Activated CD8-positive, alpha-beta memory T cell treated with anti-CD3 and anti-CD28 coated beads, Interleukin-2, amount 50 U/mL, for 48 hours (primary cell): ENCODE results near the gene GH2.
"Not testable (repeated sequence)": the region's sequence is repeated elsewhere in the genome, so short reads cannot be mapped to it uniquely, and the experiment has no call there.

Experiments
- DNase-seq: peaks from one replicate; pipeline ENCODE4 v3.0.0-alpha.2; 2020

Gene GH2

DNA sequence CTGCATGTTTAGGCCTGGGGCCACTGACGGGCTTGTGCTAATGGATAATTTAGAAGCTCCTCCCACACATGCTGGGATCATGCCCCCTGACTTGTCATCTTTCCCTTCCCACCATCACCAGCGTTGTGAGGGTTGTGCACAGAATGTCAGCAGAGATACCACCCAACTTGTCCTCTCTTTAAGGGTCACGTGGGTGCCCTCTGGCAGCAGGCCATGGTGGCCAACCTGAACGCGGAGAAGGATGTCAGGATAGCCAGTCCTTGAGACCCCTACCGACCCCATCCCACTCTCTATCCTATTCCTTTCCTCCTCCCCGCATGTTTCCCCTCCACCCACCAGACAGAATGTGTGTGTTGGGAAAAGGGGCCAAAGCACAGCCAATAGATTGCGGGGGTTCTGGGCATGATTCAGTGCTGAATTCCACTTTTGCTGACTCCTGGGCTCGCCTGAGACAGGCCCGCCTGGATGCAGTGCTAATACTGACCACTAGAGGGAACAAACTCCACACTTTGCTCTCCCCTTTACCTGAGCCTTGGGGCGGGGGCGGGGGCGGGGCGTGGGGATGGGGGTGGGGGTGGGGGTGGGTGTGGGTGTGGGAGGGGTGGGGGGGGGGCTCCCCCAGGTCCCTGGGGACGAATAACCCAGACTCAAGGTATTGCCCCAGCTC, at the start of gene GH2:
GH2 (minus strand) TSS at position 10 of the 667 bp plus-strand sequence. CDS start 143 bp downstream, outside the sequence.
- peak; percentile 79 for DNase-seq

DNA sequence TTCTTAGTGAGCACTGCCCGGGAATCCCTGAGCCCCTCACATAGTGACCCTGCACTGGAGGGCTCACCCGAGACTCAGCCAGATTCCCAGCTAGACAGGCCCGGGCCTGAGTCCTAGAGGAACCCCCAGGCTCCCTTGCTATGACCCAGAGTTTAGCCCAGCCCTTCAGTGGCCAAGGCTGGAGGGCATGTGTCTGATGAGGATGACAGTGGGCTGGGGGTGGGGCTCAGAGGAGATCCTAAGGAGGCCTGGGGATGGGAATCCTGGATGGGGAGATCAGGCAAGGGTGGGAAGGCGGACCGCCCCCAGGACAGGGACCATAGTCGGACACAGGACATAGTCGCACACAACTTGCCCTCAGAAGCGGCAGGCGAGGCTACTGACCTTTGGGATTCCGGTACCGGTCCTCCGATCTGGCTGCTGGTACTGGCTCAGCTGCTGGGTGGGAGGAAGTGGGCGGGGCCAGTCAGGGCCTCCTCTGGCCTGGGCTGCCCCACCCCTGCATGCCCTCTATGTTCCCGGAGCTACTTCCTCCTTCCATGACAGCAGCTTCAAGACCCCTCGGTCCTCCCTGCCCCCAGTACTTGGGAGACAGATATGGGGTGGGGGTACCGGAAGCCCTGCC, 49.3 kb upstream of the GH2 start:
- DNase-seq = peak; percentile 77

DNA sequence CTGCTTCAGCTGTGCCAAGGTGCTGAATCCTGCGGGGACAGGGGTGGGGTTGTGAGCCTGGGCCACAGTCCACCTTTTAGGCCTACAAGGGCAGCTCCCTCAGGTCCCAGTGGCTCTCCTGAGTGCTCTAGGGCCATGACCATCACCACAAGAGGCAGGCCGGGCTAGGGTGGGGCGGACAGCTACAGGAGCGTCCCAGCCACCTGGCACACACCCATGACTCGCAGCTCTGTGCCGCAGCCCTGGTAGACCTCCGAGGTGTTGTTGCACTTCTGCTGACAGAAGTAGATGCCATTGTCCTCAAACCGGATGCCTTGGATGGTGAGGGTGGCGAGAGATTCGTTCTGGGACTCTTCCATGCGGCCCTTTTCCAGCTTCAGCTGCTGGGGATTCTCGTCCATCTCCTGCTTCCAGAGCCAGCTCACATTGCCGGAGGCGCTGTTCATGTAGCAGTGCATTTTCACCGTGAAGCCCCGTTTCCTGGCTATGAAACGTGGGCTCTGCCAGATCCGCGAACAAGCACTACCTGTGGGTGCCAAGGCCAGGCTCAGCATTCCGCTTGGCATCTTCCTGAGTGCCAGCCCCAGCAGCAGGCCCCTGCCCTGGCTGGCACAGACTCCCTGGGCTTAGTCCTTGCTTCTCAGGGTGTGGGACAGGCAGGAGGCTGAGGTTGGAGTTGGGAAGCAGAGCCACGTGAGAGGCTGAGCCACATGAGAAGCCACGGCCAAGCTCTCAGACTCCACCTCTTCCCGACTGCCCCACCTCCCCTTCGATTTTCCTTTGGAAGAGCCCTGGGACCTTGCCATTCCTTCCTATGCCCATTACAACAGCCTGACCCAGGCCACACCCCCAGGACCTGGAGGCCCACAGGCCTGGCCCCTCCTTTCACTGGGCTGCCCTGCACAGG, 48.4 kb upstream of the GH2 start:
- no peak for DNase-seq

DNA sequence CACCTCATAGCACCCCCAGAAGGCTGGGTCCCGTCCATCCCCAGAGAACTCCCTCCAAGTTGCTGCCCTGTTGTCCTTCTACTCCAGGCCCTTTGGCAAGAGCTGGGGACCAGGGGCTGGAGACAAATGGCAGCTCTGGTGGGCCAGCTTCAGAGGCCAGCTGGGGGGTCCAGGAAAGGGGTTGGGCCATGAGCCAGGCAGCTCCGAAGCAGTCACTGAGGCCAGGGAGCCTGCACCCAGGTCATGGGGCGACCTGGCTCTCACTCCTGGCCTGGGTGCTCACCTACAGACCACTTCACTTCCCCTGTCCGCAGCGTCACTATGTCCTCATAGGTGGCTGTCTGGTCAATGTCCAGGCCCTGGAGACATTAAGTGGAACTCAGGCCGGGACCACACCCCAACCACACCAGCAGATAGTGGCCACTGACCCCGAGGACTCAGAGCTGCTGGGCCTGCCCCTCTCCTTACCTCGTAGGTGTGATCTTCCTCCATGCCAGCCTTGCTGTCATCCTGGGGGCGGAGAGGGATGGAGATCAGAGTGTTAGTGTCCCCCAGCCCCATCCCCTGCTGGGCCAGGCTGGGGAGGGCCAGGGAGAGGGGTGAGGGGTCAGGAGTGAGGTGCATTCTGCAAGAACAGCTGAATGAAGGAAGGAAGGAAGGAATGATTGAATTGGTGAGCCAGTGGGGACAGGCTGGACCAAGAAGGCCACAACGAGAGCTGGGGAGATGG, 47.4 kb upstream of the GH2 start:
- DNase-seq = no peak

DNA sequence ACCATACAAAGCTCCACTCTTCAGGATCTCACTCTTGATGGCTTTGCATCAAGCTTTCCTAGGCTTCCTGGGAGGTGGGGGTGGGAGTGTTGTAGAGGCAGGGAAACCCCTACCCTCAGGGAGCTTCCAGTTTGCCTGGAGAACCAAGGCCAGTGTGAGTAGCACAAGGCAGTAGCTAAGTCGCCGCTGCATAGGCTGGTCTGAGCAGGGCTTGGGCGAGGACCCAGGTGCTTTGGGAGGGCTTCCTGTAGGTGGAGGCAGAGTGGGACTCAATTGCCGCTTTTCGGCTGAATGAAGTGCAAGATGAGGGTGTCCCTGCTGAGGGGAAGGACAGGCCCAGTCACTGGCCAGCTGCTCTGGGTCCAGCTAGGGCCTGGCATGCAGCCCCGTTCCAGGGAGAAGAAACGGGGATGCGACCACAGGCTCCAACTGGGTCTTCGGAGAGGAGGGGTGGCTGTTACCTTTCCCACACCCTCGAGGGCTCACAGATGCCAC, 46.5 kb upstream of the GH2 start:
- no peak for DNase-seq

DNA sequence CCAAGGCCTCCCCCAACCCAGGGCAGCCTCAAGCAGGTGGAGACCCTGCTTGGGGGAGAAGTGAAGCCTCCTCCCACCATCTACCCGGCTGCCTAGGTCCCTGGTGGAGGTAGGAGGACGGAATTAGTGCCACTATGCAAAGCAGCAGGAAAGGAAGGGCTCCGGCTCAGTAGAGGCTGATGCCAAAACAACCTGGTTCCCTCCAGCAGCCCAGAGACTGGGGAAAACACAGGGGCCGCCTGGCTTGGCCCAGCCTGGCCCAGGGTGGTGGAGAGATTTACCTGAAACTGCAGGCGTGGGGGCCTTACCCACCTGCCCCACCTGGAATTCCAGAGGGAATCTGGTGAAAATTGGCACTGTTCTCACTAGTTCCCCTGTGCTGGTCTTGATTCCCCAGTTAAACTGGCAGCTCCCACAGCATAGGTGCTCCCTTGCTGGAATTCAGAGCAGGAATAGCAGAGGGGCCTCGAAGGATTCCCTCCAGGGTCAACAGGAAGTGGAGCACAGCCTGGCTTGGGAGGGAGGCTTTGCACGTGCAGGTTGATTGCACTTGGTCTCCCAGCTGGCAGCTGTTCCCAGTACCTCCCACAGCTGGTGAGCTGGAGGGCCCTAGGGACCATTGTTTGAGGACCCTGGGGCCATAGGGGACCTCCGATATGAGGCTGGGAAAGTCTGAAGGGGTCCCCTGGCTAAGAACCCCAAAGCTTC, 45.9 kb upstream of the GH2 start:
- no peak for DNase-seq

DNA sequence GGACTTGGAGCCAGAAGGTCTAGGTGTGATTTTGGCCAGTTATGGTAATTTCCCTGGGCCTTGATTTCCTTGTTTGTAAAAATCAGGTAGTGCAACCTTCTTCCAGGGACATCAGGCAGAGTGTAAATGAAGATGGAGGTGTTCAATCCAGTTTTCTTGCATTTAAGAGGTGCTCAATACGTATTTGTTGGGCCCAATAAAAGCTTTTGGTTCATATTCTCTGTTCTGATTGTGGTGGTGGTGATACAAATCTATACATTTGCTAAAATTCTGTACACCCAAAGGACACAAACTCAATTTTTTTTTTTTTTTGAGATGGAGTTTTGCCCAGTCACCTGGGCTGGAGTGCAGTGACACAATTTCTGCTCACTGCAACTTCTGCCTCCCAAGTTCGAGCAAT, 44.4 kb upstream of the GH2 start:
- DNase-seq = no peak

DNA sequence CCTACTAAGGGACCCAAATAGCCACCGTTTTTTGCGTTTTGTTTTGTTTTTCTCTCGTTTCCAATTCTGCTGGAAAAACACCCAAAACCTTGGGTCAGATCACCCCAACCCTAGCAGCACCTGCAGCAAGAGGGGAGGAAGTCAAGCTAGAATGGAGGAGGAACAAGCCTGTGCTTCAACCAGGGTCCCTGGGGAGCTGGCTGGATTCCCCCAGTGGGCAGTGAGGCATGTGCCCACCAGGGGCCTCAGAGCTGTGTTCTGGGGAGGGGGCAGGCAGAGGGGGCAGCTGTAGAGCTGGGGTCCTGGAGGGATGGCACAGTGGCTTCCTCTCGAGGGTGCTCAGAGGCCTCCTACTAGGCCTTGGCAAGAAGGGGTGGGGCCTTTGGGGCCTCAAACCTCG, 43.9 kb upstream of the GH2 start:
- DNase-seq = no peak

DNA sequence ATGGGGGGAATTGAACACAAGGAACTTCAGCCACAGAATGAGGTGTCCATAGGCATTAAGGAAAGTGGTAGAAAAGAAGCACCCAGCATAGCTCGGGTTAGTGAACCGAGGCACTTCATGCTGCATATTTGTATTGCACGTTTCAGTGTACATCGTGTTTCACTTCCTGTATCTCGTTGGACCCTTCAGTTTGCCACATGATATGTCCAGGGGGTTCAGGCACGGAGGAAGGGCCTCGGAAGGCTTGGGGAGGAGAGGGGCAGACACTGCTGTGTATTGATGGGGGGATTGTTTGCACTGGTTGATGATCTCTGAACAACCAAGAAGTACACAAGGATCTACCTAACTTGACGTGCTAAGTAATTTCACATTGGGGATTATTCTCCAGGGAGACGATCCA, 40.7 kb upstream of the GH2 start:
- not testable (repeated sequence) for DNase-seq

DNA sequence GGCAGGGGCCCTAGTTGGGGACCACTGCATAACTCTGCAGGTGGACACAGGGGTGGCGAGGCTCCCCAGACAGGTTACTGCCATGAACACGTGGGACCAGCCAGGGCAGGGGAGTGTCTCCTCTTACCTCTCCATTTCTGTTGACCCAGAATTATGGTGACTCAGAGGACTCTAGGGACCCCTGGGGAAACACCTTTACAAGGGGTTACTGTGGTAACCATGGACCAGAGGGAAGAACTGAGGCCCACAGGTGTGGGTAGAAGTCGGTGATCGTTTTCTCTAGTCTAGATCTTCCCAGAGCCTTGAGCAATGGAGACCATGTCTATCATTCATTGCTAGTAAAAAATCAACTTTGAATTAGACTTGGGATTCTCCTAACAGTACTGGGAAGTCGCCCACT, 39.0 kb upstream of the GH2 start:
- DNase-seq = not testable (repeated sequence)

DNA sequence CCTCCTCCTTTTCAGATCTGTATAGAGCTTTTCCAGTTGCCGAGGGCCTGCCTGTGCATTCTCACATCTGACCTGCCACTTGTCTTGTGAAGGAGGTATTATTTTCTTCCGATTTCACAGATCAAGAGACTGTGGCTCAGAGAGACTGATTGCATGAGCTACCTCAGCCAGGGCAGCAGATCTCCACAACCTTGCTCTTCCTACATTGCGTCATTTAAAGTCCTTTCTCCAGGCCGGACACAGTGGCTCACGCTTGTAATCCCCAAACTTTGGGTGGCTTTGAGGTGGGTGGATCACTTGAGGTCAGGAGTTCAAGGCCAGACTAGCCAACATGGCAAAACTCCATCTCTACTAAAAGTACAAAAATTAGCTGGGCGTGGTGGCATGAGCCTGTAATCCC, 38.3 kb upstream of the GH2 start:
- DNase-seq = not testable (repeated sequence)

DNA sequence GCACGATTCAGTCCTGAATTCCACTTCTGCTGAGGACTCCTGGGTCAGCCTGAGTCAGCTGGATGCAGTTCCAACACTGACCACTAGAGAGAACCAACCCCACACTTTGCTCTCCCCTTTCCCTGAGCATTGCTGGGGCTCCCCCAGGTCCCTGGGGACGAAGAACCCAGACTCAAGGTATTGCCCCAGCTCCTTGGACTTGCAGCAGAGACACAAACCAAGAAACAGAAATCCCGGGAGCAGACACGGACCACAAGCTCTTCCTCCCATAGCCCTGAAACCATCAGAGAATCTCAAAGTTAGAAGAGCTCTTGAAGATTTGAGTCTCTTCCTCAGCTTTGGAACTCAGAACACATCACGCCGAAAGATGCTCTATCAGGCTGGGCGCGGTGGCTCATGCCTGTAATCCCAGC, 37.6 kb upstream of the GH2 start:
- DNase-seq = peak; percentile 83

DNA sequence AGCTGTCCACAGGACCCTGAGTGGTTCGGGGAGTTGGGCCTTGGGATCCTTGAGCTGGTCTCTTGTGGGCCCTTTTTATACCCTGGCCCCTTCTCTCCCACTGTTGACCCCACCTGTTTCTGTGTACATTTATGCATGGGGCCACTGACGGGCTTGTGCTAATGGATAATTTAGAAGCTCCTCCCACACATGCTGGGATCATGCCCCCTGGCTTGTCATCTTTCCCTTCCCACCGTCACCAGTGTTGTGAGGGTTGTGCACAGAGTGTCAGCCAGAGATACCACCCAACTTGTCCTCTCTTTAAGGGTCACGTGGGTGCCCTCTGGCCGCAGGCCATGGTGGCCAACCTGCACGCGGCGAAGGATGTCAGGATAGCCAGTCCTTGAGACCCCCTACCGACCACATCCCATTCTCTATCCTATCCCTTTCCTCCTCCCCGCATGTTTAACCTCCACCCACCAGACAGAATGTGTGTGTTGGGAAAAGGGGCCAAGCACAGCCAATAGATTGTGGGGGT, 37.1 kb upstream of the GH2 start, which contains the start of gene GH1:
GH1 (minus strand) TSS at position 51 of the 517 bp plus-strand sequence. CDS start 63 bp downstream, outside the sequence.
- DNase-seq = not testable (repeated sequence)

DNA sequence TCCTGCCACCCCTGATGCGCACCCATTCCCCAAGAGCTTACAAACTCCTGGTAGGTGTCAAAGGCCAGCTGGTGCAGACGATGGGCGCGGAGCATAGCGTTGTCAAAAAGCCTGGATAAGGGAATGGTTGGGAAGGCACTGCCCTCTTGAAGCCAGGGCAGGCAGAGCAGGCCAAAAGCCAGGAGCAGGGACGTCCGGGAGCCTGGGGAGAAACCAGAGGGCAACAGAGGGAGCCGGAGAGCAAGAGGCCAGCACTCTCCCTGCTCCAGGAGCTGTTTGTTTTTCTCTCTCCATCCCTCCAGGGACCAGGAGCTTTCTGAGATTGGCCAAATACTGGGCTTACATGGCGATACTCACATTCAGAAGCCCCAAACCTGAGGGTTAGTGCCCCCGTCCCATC, 36.6 kb upstream of the GH2 start:
- DNase-seq = no peak

DNA sequence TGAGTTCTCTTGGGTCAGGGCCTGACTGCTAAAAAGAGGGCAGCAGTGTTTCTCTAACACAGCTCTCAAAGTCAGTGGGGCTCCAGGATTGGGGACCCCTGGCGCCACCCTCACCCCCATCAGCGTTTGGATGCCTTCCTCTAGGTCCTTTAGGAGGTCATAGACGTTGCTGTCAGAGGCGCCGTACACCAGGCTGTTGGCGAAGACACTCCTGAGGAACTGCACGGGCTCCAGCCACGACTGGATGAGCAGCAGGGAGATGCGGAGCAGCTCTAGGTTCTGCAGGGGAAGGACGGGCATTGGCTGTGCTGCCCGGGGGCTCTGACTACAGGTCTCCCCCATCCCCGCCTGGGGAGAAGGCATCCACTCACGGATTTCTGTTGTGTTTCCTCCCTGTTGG, 35.9 kb upstream of the GH2 start:
- no peak for DNase-seq

DNA sequence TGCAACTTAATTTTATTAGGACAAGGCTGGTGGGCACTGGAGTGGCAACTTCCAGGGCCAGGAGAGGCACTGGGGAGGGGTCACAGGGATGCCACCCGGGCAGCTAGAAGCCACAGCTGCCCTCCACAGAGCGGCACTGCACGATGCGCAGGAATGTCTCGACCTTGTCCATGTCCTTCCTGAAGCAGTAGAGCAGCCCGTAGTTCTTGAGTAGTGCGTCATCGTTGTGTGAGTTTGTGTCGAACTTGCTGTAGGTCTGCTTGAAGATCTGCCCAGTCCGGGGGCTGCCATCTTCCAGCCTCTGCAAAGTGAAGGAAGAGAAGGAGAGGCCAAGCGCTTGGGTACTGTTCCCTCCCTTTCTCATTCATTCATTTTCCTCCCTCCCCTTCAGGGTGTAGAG, 35.5 kb upstream of the GH2 start:
- DNase-seq = not testable (repeated sequence)

DNA sequence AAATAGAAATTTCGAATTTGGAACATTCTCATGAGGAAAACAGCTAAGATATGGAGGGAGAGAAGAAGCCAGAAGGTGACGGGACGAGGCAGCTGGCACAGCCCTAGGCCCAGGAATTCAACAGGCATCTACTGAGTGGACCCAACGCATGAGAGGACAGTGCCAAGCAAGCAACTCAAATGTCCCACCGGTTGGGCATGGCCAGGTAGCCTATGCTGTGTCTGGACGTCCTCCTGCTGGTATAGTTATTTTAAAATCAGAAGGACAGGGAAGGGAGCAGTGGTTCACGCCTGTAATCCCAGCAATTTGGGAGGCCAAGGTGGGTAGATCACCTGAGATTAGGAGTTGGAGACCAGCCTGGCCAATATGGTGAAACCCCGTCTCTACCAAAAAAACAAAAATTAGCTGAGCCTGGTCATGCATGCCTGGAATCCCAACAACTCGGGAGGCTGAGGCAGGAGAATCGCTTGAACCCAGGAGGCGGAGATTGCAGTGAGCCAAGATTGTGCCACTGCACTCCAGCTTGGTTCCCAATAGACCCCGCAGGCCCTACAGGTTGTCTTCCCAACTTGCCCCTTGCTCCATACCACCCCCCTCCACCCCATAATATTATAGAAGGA, 34.9 kb upstream of the GH2 start:
- DNase-seq = no peak

DNA sequence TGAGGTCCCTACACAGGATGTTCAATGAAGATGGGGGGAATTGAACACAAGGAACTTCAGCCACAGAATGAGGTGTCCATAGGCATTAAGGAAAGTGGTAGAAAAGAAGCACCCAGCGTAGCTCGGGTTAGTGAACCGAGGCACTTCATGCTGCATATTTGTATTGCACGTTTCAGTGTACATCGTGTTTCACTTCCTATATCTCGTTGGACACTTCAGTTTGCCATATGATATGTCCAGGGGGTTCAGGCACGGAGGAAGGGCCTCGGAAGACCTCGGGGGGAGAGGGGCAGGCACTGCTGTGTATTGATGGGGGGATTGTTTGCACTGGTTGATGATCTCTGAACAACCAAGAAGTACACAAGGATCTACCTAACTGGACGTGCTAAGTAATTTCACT, 34.0 kb upstream of the GH2 start:
- DNase-seq = not testable (repeated sequence)

DNA sequence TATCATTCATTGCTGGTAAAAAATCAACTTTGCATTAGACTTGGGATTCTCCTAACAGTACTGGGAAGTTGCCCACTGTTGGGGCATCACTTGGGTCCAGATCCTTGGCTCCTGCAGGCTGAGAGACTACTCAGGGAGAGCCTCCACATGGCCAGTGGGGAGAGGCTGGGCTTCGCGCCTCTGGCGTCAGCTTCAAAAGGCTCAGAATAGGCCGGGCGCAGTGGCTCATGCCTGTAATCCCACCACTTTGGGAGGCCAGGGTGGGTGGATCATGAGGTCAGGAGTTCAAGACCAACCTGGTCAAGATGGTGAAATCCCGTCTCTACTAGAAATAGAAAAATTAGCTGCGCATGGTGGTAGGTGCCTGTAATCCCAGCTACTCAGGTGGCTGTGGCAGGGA, 32.7 kb upstream of the GH2 start:
- DNase-seq = no peak

DNA sequence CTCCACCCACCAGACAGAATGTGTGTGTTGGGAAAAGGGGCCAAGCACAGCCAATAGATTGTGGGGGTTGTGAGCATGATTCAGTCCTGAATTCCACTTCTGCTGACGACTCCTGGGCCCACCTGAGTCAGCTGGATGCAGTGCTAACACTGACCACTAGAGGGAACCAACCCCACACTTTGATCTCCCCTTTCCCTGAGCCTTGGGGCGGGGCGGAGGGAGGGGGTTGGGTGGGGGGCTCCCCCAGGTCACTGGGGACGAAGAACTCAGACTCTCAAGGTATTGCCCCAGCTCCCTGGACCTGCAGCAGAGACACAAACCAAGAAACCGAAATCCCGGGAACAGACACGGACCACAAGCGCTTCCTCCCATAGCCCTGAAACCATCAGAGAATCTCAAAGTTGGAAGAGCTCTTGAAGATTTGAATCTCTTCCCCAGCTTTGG, 29.9 kb upstream of the GH2 start:
- DNase-seq = peak; percentile 88

DNA sequence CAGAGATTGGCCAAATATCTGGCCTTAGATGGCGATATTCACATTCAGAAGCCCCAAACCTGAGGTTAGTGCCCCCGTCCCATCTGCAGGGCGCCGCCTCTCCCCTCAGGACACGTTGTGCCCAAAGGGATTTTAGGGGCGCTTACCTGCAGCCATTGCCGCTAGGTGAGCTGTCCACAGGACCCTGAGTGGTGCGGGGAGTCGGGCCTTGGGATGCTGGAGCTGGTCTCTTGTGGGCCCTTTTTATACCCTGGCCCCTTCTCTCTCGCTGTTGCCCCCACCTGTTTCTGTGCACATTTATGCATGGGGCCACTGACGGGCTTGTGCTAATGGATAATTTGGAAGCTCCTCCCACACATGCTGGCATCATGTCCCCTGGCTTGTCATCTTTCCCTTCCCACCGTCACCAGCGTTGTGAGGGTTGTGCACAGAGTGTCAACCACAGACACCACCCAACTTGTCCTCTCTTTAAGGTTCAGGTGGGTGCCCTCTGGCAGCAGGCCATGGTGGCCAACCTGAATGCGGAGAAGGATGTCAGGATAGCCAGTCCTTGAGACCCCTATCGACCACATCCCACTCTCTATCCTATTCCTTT, 29.4 kb upstream of the GH2 start, which contains the start of gene CSHL1:
CSHL1 (minus strand) TSS at position 218 of the 595 bp plus-strand sequence; CDS start at position 156, 62 bp downstream.
- DNase-seq = no peak
